GM21367 (cell line): ENCODE results near the gene ATG13.

Experiments used
- ATAC-seq: cut with Tn5 transposase; IDR thresholded peaks from one replicate; pipeline ENCODE4 v1.9.1; 2021; ENCODE audit not compliant: unreplicated experiment

Gene ATG13

GRCh38 chr11:46722566-46723358, 105.4 kb downstream of the ATG13 start:
- no peak for ATAC-seq

GRCh38 chr11:46723359-46723680, 106.0 kb downstream of the ATG13 start:
- ATAC-seq, result no peak

GRCh38 chr11:46724088-46724487, 106.7 kb downstream of the ATG13 start:
- ATAC-seq, result no peak
